Mammary epithelial cell (primary cell): Measurements from ENCODE around the gene SCN10A.

ENCODE experiments used
- EZH2 ChIP-seq: IDR thresholded peaks from 2 replicates; pipeline ENCODE4 v1.6.1; 2012; ENCODE audit warnings: low read length, inconsistent platforms, borderline replicate concordance
- TF ChIP-seq, protein P1 (sequence below), 2 donors: IDR thresholded peaks in 1 of 2; conservative IDR thresholded peaks in 1 of 2; 2 replicates each; pipeline ENCODE4 v1.5.1; 2011 to 2012; ENCODE audit warnings: inconsistent platforms in 2 of 2, low read length in 2 of 2, mild to moderate bottlenecking in 2 of 2, control low read depth in 1 of 2, low read depth in 1 of 2; ENCODE audit not compliant: insufficient read depth in 1 of 2; ENCODE audit errors: extremely low read depth in 1 of 2

DNA sequence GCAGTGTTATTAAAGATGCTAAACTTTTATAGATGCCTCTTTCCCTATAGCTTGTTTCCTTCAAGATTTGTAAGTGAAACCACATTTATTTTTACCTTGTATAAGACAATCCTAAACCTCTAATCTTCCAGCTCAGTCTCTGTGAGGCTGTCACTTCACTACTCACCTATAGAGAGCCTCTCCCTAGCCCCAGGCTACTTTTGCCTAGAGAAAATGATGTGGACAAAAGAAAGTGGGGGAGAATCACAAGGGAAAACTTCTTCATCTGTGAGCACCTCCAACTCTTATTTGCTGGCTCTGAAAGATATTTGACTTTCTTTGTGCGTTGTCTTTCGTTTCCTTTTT lies 91.7 kb downstream of the SCN10A start:
- TF ChIP-seq, protein P1, sequence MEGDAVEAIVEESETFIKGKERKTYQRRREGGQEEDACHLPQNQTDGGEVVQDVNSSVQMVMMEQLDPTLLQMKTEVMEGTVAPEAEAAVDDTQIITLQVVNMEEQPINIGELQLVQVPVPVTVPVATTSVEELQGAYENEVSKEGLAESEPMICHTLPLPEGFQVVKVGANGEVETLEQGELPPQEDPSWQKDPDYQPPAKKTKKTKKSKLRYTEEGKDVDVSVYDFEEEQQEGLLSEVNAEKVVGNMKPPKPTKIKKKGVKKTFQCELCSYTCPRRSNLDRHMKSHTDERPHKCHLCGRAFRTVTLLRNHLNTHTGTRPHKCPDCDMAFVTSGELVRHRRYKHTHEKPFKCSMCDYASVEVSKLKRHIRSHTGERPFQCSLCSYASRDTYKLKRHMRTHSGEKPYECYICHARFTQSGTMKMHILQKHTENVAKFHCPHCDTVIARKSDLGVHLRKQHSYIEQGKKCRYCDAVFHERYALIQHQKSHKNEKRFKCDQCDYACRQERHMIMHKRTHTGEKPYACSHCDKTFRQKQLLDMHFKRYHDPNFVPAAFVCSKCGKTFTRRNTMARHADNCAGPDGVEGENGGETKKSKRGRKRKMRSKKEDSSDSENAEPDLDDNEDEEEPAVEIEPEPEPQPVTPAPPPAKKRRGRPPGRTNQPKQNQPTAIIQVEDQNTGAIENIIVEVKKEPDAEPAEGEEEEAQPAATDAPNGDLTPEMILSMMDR (conservative IDR thresholded peaks at IDR 0.05 in 1 of 2, IDR thresholded peaks at IDR 0.05 in 1 of 2; ENCODE audit: extremely low read depth in 1 of 2, insufficient read depth in 1 of 2, low read depth in 1 of 2, low read length in 2 of 2), result no peak
- TF ChIP-seq EZH2, result no peak
